Measurements from ENCODE around the gene SMIM10L2A. TPM values are rescaled to one million over a fixed set of nuclear protein-coding genes. Genes with fewer than 3 reads are reported as not detected.

Gene SMIM10L2A
- total and polyA plus RNA-seq, 2 experiments from 2014 or later, result 1.4 to 5.6 TPM

GRCh38 chrX:135382260-135382659 is 39.5 kb upstream of the SMIM10L2A start:
- DNase-seq (ENCODE audit: low spot score) (no peak), ATAC-seq (no peak)
- Histone ChIP-seq H3K4me3 (no peak overlapping the region), H3K36me3 (ENCODE audit: insufficient read depth) (no peaks in the 10 kb centered on the region), H3K79me2 (replicated peaks; ENCODE audit: insufficient read depth) (no peaks in the 10 kb centered on the region), H3F3A (replicated peaks; ENCODE audit: low read depth) (no peaks in the 10 kb centered on the region), H3K9me2 (ENCODE audit: insufficient read depth) (no peaks in the 10 kb centered on the region; the same call in 1 of the 2 replicates), H3K4me2 (no peak overlapping the region), H3K27me3 (ENCODE audit: insufficient read depth) (no peaks in the 10 kb centered on the region), H3K4me1 (ENCODE audit: insufficient read depth) (no peaks in the 10 kb centered on the region), H4K20me1 (replicated peaks; ENCODE audit: insufficient read depth) (no peaks in the 10 kb centered on the region), H3K27ac (ENCODE audit: low read depth) (no peak overlapping the region), H2AFZ (no peak overlapping the region)
- Mint-ChIP-seq H3K27ac (no peak overlapping the region), H3K9me3 (no peaks in the 10 kb centered on the region), H3K4me3 (no peak overlapping the region), H3K36me3 (ENCODE audit: low read depth) (no peaks in the 10 kb centered on the region), H3K27me3 (ENCODE audit: insufficient read depth, low read depth, poor library complexity) (no peaks in the 10 kb centered on the region), H3K4me1 (no peaks in the 10 kb centered on the region; the same call in 2 of the 3 replicates)
- no peak for TF ChIP-seq STAT1 (IDR thresholded peaks at IDR 0.05; ENCODE audit: unreplicated experiment)
- TF ChIP-seq ZNF462 (CRISPR knock-in tag; IDR thresholded peaks at IDR 0.05), result no peak
- TF ChIP-seq REST (IDR thresholded peaks at IDR 0.05; ENCODE audit: unreplicated experiment), result no peak
- no peak for TF ChIP-seq ZNF331 (CRISPR knock-in tag; IDR thresholded peaks at IDR 0.05; ENCODE audit: low read depth)

Measured in GM23338 (cell line).